Subcutaneous abdominal adipose tissue (tissue), 5 donors: ENCODE data around the gene ASPHD1.
"Not testable (repeated sequence)": the region's sequence is repeated elsewhere in the genome, so short reads cannot be mapped to it uniquely, and the experiment has no call there.

Source experiments
- H3K27ac ChIP-seq: one replicate; pipeline ENCODE4 v1.7.0; 2013; ENCODE audit warnings: low read depth, mild to moderate bottlenecking, inconsistent platforms, low read length, moderate library complexity
- H3K27me3 ChIP-seq, 5 donors: one replicate each; pipeline ENCODE4 v1.7.0; 2013; ENCODE audit warnings: low read length in 5 of 5, inconsistent platforms in 1 of 5; ENCODE audit not compliant: control insufficient read depth in 5 of 5, insufficient read depth in 4 of 5
- H3K36me3 ChIP-seq, 5 donors: one replicate each; pipeline ENCODE4 v1.7.0; 2013; ENCODE audit warnings: low read length in 5 of 5; ENCODE audit not compliant: control insufficient read depth in 5 of 5, insufficient read depth in 5 of 5
- H3K4me1 ChIP-seq, 5 donors: one replicate each; pipeline ENCODE4 v1.7.0; 2013; ENCODE audit warnings: low read length in 5 of 5, mild to moderate bottlenecking in 3 of 5, moderate library complexity in 1 of 5; ENCODE audit not compliant: control insufficient read depth in 5 of 5, insufficient read depth in 5 of 5
- H3K4me3 ChIP-seq, 5 donors: one replicate each; pipeline ENCODE4 v1.7.0; 2013; ENCODE audit warnings: low read length in 5 of 5, low read depth in 1 of 5
- H3K9ac ChIP-seq, 5 donors: one replicate each; pipeline ENCODE4 v1.7.0; 2013; ENCODE audit warnings: low read length in 5 of 5, mild to moderate bottlenecking in 4 of 5, moderate library complexity in 3 of 5
- H3K9me3 ChIP-seq, 5 donors: one replicate each; pipeline ENCODE4 v1.7.0; 2013; ENCODE audit warnings: low read length in 5 of 5; ENCODE audit not compliant: control insufficient read depth in 5 of 5
- donor health status: healthy.
- donor health status: healthy.
- donor health status: healthy.
- donor health status: healthy.
- donor health status: healthy.

ASPHD1 gene

GRCh38 chr16:29862884-29863668 is 37.2 kb upstream of the ASPHD1 start, which contains the start of gene CDIPT:
Gene CDIPT, minus strand, starts transcription at chr16:29863226. Its CDS starts 369 bp downstream, at chr16:29862857.
- H3K36me3 ChIP-seq = peaks cover 0 to 32% (median 29%) of the 10 kb centered on the region in 5 donors

DNA sequence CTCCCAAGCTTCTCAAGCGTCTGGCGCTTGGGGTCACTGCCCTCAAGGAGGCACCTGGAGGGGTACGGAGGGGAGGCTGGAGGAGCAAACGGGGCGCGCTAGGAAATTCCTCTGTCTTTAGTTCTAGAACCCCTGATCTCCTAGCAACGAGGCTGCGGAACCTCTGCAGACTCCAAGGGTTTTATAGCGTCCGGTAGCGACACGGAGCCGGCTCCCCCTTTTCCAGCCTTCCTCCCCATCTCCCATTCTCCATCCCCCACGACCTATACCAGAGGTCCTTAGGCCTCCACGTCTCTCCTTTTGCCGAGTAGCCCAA is 36.7 kb upstream of the ASPHD1 start:
- Histone ChIP-seq H3K4me1 (peaks cover 5 to 28% (median 24%) of the 10 kb centered on the region in 5 donors), H3K9me3 (no peaks in the 10 kb centered on the region), H3K4me3 (peak overlapping the region; percentile 30 to 91 (median 57)), H3K9ac (peak overlapping the region in 1 of 5 donors; percentile 95), H3K27ac (peak overlapping the region; percentile 96), H3K27me3 (peaks cover 0 to 2% (median 0%) of the 10 kb centered on the region in 5 donors), H3K36me3 (peaks cover 0 to 27% (median 26%) of the 10 kb centered on the region in 5 donors)

More at GRCh38 chr16:29862884-29863668, 37.2 kb upstream of the ASPHD1 start, which contains the start of gene CDIPT:
- H3K4me1 ChIP-seq = peaks cover 5 to 31% (median 24%) of the 10 kb centered on the region in 5 donors
- H3K9ac ChIP-seq = peak within 1 kb of the TSS; percentile 84 to 95 (median 87)
- peaks cover 0 to 2% (median 0%) of the 10 kb centered on the region in 5 donors for H3K27me3 ChIP-seq
- peak within 1 kb of the TSS; percentile 96 for H3K27ac ChIP-seq
- H3K4me3 ChIP-seq = peak within 1 kb of the TSS; percentile 84 to 93 (median 87)
- no peaks in the 10 kb centered on the region for H3K9me3 ChIP-seq

DNA sequence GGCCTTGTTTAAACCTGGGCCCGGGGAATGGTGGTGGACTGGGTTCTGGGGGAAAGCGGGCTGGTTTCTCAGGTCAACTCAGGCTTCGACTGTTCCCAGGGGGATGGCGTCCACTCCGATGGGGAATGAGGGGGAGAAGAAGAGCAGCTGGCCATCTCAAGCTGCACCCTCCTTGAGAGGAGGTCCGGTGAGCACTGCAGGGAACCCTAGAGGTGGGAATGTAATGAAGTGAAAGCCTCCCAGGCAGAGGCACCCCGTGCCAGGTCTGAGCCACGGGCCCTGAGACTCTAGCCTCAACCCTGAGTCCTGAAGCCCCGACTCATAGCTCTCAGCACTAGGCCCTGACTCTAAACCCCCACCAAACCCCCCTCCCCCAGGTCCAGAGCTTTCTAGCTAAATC is 36.1 kb upstream of the ASPHD1 start:
- H3K27me3 ChIP-seq = peaks cover 0 to 2% (median 0%) of the 10 kb centered on the region in 5 donors
- H3K27ac ChIP-seq = no peak overlapping the region
- no peaks in the 10 kb centered on the region for H3K9me3 ChIP-seq
- no peak overlapping the region for H3K9ac ChIP-seq
- peaks cover 5 to 26% (median 24%) of the 10 kb centered on the region in 5 donors for H3K4me1 ChIP-seq
- no peak overlapping the region for H3K4me3 ChIP-seq
- peaks cover 0 to 22% (median 20%) of the 10 kb centered on the region in 5 donors for H3K36me3 ChIP-seq

- H3K4me1 ChIP-seq = peaks cover 0 to 4% (median 3%) of the 10 kb centered on the region in 5 donors
- H3K9ac ChIP-seq = no peak overlapping the region
- no peaks in the 10 kb centered on the region for H3K36me3 ChIP-seq
Measured at GRCh38 chr16:29868396-29869009, 31.8 kb upstream of the ASPHD1 start.

DNA sequence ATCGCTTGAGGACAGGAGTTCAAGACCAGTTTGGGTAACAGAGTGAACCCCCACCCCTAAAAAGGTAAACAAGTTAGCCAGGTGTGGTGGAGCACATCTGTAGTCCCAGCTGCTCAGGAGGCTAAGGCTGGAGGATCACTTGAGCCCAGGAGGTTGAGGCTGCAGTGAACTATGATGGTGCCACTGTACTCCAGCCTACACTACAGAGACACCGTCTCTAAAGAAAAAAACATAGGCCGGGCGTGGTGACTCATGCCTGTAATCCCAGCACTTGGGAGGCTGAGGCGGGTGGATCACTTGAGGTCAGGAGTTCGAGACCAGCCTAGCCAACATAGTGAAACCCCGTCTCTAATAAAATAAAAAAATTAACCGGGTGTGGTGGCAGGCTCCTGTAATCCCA is 31.2 kb upstream of the ASPHD1 start:
- H3K4me3 ChIP-seq, H3K9me3 ChIP-seq, H3K36me3 ChIP-seq, H3K4me1 ChIP-seq, H3K27me3 ChIP-seq, H3K27ac ChIP-seq, H3K9ac ChIP-seq: not testable (repeated sequence)

More at GRCh38 chr16:29868396-29869009, 31.8 kb upstream of the ASPHD1 start:
- Histone ChIP-seq H3K4me3 (no peak overlapping the region), H3K27ac (no peak overlapping the region), H3K27me3 (peaks cover 0 to 4% (median 0%) of the 10 kb centered on the region in 5 donors), H3K9me3 (no peaks in the 10 kb centered on the region)

GRCh38 chr16:29871822-29872546 is 28.3 kb upstream of the ASPHD1 start:
- Histone ChIP-seq H3K4me1 (peaks cover 0 to 10% (median 5%) of the 10 kb centered on the region in 5 donors), H3K27ac (no peak overlapping the region), H3K9me3 (no peaks in the 10 kb centered on the region), H3K27me3 (peaks cover 11 to 16% (median 14%) of the 10 kb centered on the region in 5 donors), H3K4me3 (no peak overlapping the region), H3K36me3 (no peaks in the 10 kb centered on the region), H3K9ac (no peak overlapping the region)

DNA sequence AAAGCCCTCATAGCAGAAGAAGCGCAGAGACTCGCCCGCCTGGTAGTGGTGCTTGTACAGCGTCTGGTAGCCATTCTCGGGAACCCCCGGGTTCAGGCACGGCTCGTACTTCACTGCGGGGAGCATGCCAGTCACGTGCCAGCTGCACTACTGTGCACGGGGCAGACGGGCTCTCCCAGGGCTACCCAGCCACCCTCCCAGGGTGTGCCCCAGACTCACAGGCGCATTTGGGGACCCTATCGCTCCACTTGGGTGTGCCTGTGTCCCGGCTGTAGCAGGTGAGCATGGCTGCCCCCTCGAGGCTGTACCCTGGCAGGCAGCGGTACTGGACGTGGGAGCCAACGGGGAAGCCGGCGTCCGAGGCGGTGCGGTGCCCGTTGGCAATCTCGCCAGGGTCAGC is 27.0 kb upstream of the ASPHD1 start:
- H3K4me1 ChIP-seq = peaks cover 0 to 15% (median 10%) of the 10 kb centered on the region in 5 donors
- no peak overlapping the region for H3K4me3 ChIP-seq
- no peak overlapping the region for H3K27ac ChIP-seq
- no peaks in the 10 kb centered on the region for H3K36me3 ChIP-seq
- no peaks in the 10 kb centered on the region for H3K9me3 ChIP-seq
- H3K27me3 ChIP-seq = peaks cover 21 to 29% (median 27%) of the 10 kb centered on the region in 5 donors
- H3K9ac ChIP-seq = no peak overlapping the region

DNA sequence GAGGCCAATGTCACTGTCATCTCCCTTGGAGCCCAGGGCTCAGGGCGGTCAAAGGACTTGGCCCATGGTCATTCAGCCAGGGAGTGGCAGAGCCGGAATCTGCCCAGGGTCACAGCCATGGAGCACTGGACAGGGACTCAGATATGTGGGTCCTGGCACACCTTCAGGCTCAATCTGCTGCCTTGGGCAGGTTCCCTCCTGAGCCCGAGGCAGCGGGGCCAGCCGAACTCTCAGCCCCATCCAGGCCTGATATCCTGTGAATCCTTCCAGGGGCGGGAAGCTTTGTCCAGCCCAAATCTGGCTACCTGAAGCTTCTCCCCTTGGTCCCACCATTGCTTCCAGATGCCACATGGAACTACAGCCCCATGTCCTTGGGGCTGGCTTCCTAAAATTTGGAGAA is 25.1 kb upstream of the ASPHD1 start:
- Histone ChIP-seq H3K9ac (no peak overlapping the region), H3K9me3 (no peaks in the 10 kb centered on the region), H3K36me3 (no peaks in the 10 kb centered on the region), H3K27ac (no peak overlapping the region), H3K27me3 (peaks cover 25 to 36% (median 32%) of the 10 kb centered on the region in 5 donors), H3K4me3 (no peak overlapping the region), H3K4me1 (peaks cover 0 to 15% (median 10%) of the 10 kb centered on the region in 5 donors)

DNA sequence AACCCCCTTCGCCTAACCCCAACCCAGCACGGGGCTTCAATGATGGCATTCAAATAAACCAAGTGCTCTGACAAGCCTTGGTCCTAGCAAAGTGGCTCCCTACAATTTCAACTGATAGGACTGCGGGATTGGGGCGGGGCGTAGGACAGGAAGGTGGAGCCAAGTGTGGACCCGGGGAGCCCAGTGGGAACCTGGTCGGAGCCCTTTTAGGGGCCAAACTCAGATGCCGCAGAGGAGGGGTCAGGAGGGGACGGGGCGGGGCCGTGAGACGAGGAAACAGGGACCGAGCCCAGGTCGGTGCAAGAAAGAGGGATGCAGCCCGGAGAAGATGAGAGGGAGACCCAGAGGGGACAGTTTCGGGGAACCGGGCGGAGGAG is 24.1 kb upstream of the ASPHD1 start:
- Histone ChIP-seq H3K9me3 (no peaks in the 10 kb centered on the region), H3K27ac (no peak overlapping the region), H3K27me3 (peaks cover 25 to 39% (median 32%) of the 10 kb centered on the region in 5 donors), H3K4me3 (peak overlapping the region in 2 of 5 donors; percentile 36 to 51), H3K4me1 (peaks cover 0 to 15% (median 10%) of the 10 kb centered on the region in 5 donors), H3K36me3 (no peaks in the 10 kb centered on the region), H3K9ac (no peak overlapping the region)
